GM18505 (cell line): ENCODE data around the gene LRRC1.
A peak's percentile ranks its signal among the peaks of the same experiment; 100 is the strongest.

ENCODE experiments used
- ATAC-seq: cut with Tn5 transposase; IDR thresholded peaks from one replicate; pipeline ENCODE4 v1.9.1; 2021; ENCODE audit not compliant: unreplicated experiment
- POLR2A ChIP-seq: IDR thresholded peaks from 4 replicates; pipeline ENCODE4 v1.6.1; 2011; ENCODE audit warnings: borderline replicate concordance; ENCODE audit not compliant: insufficient read depth, insufficient read length; ENCODE audit errors: extremely low read depth

Gene LRRC1

GRCh38 chr6:53794720-53795339 is at the start of gene LRRC1:
Gene LRRC1, plus strand, starts transcription at chr6:53795005. Its CDS starts 252 bp downstream, at chr6:53795257.
- peak; percentile 81 for ATAC-seq
- TF ChIP-seq POLR2A = peak; percentile 41

GRCh38 chr6:53746442-53747103 is 48.2 kb upstream of the LRRC1 start:
- no peak for ATAC-seq
- TF ChIP-seq POLR2A = no peak

GRCh38 chr6:53750052-53750650 is 44.7 kb upstream of the LRRC1 start:
- TF ChIP-seq POLR2A = no peak
- no peak for ATAC-seq

GRCh38 chr6:53751417-53751816 is 43.4 kb upstream of the LRRC1 start:
- TF ChIP-seq POLR2A = no peak
- no peak for ATAC-seq

- ATAC-seq = no peak
- no peak for TF ChIP-seq POLR2A
Measured at GRCh38 chr6:53752440-53752839, 42.4 kb upstream of the LRRC1 start.

- no peak for TF ChIP-seq POLR2A
- ATAC-seq = no peak
Measured at GRCh38 chr6:53752856-53753255, 41.9 kb upstream of the LRRC1 start.

GRCh38 chr6:53754330-53754729 is 40.5 kb upstream of the LRRC1 start:
- no peak for TF ChIP-seq POLR2A
- ATAC-seq = no peak

- no peak for ATAC-seq
- no peak for TF ChIP-seq POLR2A
Measured at GRCh38 chr6:53756396-53756795, 38.4 kb upstream of the LRRC1 start.

- no peak for ATAC-seq
- TF ChIP-seq POLR2A = no peak
Measured at GRCh38 chr6:53758496-53758895, 36.3 kb upstream of the LRRC1 start.

GRCh38 chr6:53761036-53761435 is 33.8 kb upstream of the LRRC1 start:
- no peak for TF ChIP-seq POLR2A
- ATAC-seq = no peak

GRCh38 chr6:53765270-53765669 is 29.5 kb upstream of the LRRC1 start:
- no peak for TF ChIP-seq POLR2A
- no peak for ATAC-seq

GRCh38 chr6:53766930-53767329 is 27.9 kb upstream of the LRRC1 start:
- TF ChIP-seq POLR2A = no peak
- ATAC-seq = no peak

- TF ChIP-seq POLR2A = no peak
- no peak for ATAC-seq
Measured at GRCh38 chr6:53767941-53768340, 26.9 kb upstream of the LRRC1 start.

GRCh38 chr6:53768636-53769035 is 26.2 kb upstream of the LRRC1 start:
- no peak for TF ChIP-seq POLR2A
- ATAC-seq = no peak
